ENCODE measurements around the gene DTNB. TPM values are rescaled to one million over a fixed set of nuclear protein-coding genes. Genes with fewer than 3 reads are reported as not detected.

The DTNB gene
- total RNA-seq, 2 experiments from 2014 or later, result 29.8 to 31.0 TPM

DNA sequence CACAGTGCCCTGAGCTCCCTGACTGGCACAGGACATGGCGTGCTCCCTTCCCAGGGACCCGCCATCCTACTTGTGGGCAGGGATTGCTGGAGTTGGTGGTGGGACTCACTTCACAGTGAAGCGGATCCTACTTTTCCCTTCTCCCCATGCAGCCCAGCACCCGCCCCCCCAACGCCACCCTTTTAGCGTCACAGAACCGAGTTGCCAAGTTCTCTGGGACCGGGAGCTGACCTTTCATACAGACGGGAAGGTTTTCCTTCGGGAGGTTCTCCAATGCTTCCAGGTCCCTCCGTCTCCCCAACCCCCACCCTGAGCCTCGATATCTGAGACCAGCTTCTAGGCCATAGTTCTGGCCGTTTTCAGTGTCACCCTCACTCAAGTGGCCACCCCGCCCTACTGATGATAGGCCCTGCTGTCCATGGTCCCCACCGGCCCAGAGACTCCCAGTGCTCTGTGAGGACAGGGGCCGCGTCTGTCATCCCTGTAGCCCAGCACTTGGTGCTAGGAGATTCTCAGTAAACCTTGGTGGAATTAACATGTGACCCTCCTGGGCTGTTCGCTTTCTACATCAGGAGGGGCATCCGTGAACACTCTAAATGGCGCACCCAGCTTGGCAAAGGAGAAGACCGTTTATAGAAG, 330.1 kb downstream of the DTNB start:
- POLR2A ChIA-PET, result no interaction called here

GRCh38 chr2:25342372-25343186, 330.8 kb downstream of the DTNB start:
- H3K9me3 Mint-ChIP-seq, result no peaks in the 10 kb centered on the region
- no peaks in the 10 kb centered on the region for H3K36me3 Mint-ChIP-seq (ENCODE audit: low read depth)
- H3K4me1 Mint-ChIP-seq, result peaks cover 33% of the 10 kb centered on the region
- ChIA-PET POLR2A (interaction anchor here (0.7 kb wide), 1 partner anchor 48 kb away, joined by 4 read pairs; no protein-coding TSS in a partner anchor), CTCF (interaction anchor here (0.9 to 2.4 kb wide), 12 partner anchors 11 to 177 kb away, joined by 3 to 13 read pairs (median 3); no protein-coding TSS in a partner anchor)
- H3K4me3 Mint-ChIP-seq, result peak overlapping the region; percentile 79
- peak overlapping the region; percentile 87 for H3K27ac Mint-ChIP-seq
- peak; percentile 82 for DNase-seq
- no peaks in the 10 kb centered on the region for H3K27me3 Mint-ChIP-seq

More for the DNA sequence above, 330.1 kb downstream of the DTNB start:
- CTCF ChIA-PET, result interaction anchor here (1.0 to 2.4 kb wide), 11 partner anchors 10 to 178 kb away, joined by 3 to 13 read pairs (median 4); no protein-coding TSS in a partner anchor
- H3K27ac Mint-ChIP-seq, result peak overlapping the region; percentile 74
- no peaks in the 10 kb centered on the region for H3K9me3 Mint-ChIP-seq
- no peaks in the 10 kb centered on the region for H3K36me3 Mint-ChIP-seq (ENCODE audit: low read depth)
- no peaks in the 10 kb centered on the region for H3K27me3 Mint-ChIP-seq
- no peak for DNase-seq
- H3K4me3 Mint-ChIP-seq, result peak overlapping the region; percentile 79
- H3K4me1 Mint-ChIP-seq, result peaks cover 26% of the 10 kb centered on the region

GRCh38 chr2:25341753-25342371, 331.5 kb downstream of the DTNB start, which contains the start of gene DNMT3A:
DNMT3A (minus strand) TSS chr2:25341925; CDS start chr2:25313984, 27,941 bp downstream.
- Mint-ChIP-seq H3K9me3 (no peaks in the 10 kb centered on the region), H3K27ac (peak within 1 kb of the TSS; percentile 87), H3K4me3 (peak within 1 kb of the TSS; percentile 79), H3K36me3 (ENCODE audit: low read depth) (no peaks in the 10 kb centered on the region), H3K4me1 (peaks cover 36% of the 10 kb centered on the region), H3K27me3 (no peaks in the 10 kb centered on the region)
- DNase-seq, result peak; percentile 64
- ChIA-PET CTCF (interaction anchor here (0.9 to 2.4 kb wide), 8 partner anchors 10 to 40 kb away, joined by 3 to 13 read pairs (median 6); no protein-coding TSS in a partner anchor), POLR2A (interaction anchor here (0.7 kb wide), 1 partner anchor 47 kb away, joined by 4 read pairs; no protein-coding TSS in a partner anchor)

- H3K36me3 Mint-ChIP-seq (ENCODE audit: low read depth), result no peaks in the 10 kb centered on the region
- H3K27ac Mint-ChIP-seq, result no peak overlapping the region
- H3K9me3 Mint-ChIP-seq, result no peaks in the 10 kb centered on the region
- no peaks in the 10 kb centered on the region for H3K27me3 Mint-ChIP-seq
- DNase-seq, result no peak
- peaks cover 43% of the 10 kb centered on the region for H3K4me1 Mint-ChIP-seq
- CTCF ChIA-PET, result interaction anchor here (1.9 kb wide), 1 partner anchor 11 kb away, joined by 4 read pairs; no protein-coding TSS in a partner anchor
- POLR2A ChIA-PET, result no interaction called here
- no peak overlapping the region for H3K4me3 Mint-ChIP-seq
Measured at GRCh38 chr2:25341011-25341727, 332.2 kb downstream of the DTNB start.

GRCh38 chr2:25340181-25340921, 333.0 kb downstream of the DTNB start:
- Mint-ChIP-seq H3K27ac (peak overlapping the region; percentile 60), H3K9me3 (no peaks in the 10 kb centered on the region), H3K27me3 (no peaks in the 10 kb centered on the region), H3K4me3 (peak overlapping the region; percentile 50), H3K4me1 (peaks cover 50% of the 10 kb centered on the region), H3K36me3 (ENCODE audit: low read depth) (peaks cover 2% of the 10 kb centered on the region)
- no peak for DNase-seq
- ChIA-PET CTCF (interaction anchor here (1.9 kb wide), 1 partner anchor 10 kb away, joined by 4 read pairs; no protein-coding TSS in a partner anchor), POLR2A (no interaction called here)

GRCh38 chr2:25339791-25340180, 333.6 kb downstream of the DTNB start:
- H3K4me1 Mint-ChIP-seq, result peaks cover 54% of the 10 kb centered on the region
- peak overlapping the region; percentile 64 for H3K27ac Mint-ChIP-seq
- H3K9me3 Mint-ChIP-seq, result no peaks in the 10 kb centered on the region
- peak overlapping the region; percentile 64 for H3K4me3 Mint-ChIP-seq
- CTCF ChIA-PET, result interaction anchor here (1.9 kb wide), 1 partner anchor 9 kb away, joined by 4 read pairs; no protein-coding TSS in a partner anchor
- peaks cover 4% of the 10 kb centered on the region for H3K36me3 Mint-ChIP-seq (ENCODE audit: low read depth)
- POLR2A ChIA-PET, result no interaction called here
- no peaks in the 10 kb centered on the region for H3K27me3 Mint-ChIP-seq
- no peak for DNase-seq

DNA sequence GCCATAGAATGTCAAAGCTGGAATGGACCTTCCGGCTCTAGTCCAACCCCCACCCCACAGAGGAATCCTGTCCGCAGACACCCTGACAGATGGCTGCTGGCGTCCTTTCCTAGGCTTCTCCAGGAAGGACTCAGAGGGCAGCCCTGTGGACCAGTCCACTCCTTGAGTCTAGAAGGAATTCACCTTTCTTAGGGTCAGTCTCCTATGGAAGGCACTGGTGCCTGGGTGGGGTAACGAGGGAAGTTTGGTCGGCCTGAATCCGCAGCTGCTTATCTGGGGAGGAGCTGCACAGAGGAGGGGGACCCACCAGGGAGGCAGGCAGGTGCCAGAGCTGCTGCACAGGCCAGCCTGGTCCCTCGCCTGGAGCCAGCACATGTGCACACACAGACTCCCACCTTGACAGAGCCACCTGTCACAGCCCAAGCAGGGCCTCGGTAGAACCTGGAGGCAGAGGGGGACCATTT, 334.1 kb downstream of the DTNB start:
- Mint-ChIP-seq H3K27me3 (no peaks in the 10 kb centered on the region), H3K9me3 (no peaks in the 10 kb centered on the region), H3K27ac (peak overlapping the region; percentile 64), H3K4me1 (peaks cover 59% of the 10 kb centered on the region), H3K36me3 (ENCODE audit: low read depth) (peaks cover 5% of the 10 kb centered on the region), H3K4me3 (peak overlapping the region; percentile 64)
- no peak for DNase-seq
- POLR2A ChIA-PET, result no interaction called here
- CTCF ChIA-PET, result interaction anchor here (1.9 kb wide), 1 partner anchor 9 kb away, joined by 4 read pairs; no protein-coding TSS in a partner anchor

GRCh38 chr2:25338401-25338800, 335.0 kb downstream of the DTNB start:
- CTCF ChIA-PET, result interaction anchor here (1.3 to 2.0 kb wide), 2 partner anchors 15 to 24 kb away, joined by 4 to 7 read pairs; no protein-coding TSS in a partner anchor
- POLR2A ChIA-PET, result no interaction called here
- no peak overlapping the region for H3K4me3 Mint-ChIP-seq
- peak overlapping the region; percentile 41 for H3K27ac Mint-ChIP-seq
- peaks cover 65% of the 10 kb centered on the region for H3K4me1 Mint-ChIP-seq
- H3K27me3 Mint-ChIP-seq, result no peaks in the 10 kb centered on the region
- H3K9me3 Mint-ChIP-seq, result no peaks in the 10 kb centered on the region
- DNase-seq, result no peak
- peaks cover 6% of the 10 kb centered on the region for H3K36me3 Mint-ChIP-seq (ENCODE audit: low read depth)

DNA sequence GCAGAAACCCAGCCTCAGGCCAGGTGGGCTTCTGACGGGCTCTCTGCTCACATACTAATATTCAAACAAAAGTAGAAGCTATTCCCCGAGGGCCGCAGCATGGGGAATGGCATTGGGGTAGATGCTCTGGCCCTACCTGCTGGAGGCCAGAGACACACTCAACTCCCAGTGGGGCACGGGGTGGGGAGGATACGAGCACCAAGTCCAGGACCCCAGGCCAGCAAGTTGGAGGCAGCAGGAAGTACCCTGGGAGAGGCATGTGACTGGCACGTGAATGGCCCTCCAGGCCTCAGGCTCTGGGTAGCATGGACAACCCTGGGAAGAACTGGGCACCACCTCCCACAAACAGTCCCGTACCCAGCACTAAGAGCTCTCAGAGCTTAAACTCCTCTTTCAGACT, 335.5 kb downstream of the DTNB start:
- Mint-ChIP-seq H3K27me3 (no peaks in the 10 kb centered on the region), H3K4me3 (no peak overlapping the region), H3K9me3 (no peaks in the 10 kb centered on the region), H3K36me3 (ENCODE audit: low read depth) (peaks cover 6% of the 10 kb centered on the region), H3K4me1 (peaks cover 68% of the 10 kb centered on the region), H3K27ac (peak overlapping the region; percentile 89)
- DNase-seq, result no peak
- POLR2A ChIA-PET, result interaction anchor here (1.0 kb wide), 1 partner anchor 24 kb away, joined by 4 read pairs; no protein-coding TSS in a partner anchor
- CTCF ChIA-PET, result interaction anchor here (1.2 to 2.0 kb wide), 3 partner anchors 14 to 223 kb away, joined by 3 to 7 read pairs (median 4); no protein-coding TSS in a partner anchor

GRCh38 chr2:25337276-25337675, 336.1 kb downstream of the DTNB start:
- no peaks in the 10 kb centered on the region for H3K9me3 Mint-ChIP-seq
- no peak overlapping the region for H3K4me3 Mint-ChIP-seq
- H3K36me3 Mint-ChIP-seq (ENCODE audit: low read depth), result peaks cover 7% of the 10 kb centered on the region
- POLR2A ChIA-PET, result interaction anchor here (0.6 to 1.0 kb wide), 3 partner anchors 25 to 633 kb away, joined by 4 to 9 read pairs (median 4); no protein-coding TSS in a partner anchor
- peaks cover 68% of the 10 kb centered on the region for H3K4me1 Mint-ChIP-seq
- CTCF ChIA-PET, result interaction anchor here (0.7 to 2.0 kb wide), 4 partner anchors 13 to 223 kb away, joined by 3 to 7 read pairs (median 4); no protein-coding TSS in a partner anchor
- peak overlapping the region; percentile 89 for H3K27ac Mint-ChIP-seq
- H3K27me3 Mint-ChIP-seq, result no peaks in the 10 kb centered on the region
- no peak for DNase-seq

- H3K27ac Mint-ChIP-seq, result no peak overlapping the region
- H3K4me1 Mint-ChIP-seq, result peaks cover 75% of the 10 kb centered on the region
- ChIA-PET CTCF (interaction anchor here (0.6 to 1.8 kb wide), 4 partner anchors 10 to 59 kb away, joined by 3 to 9 read pairs (median 3); no protein-coding TSS in a partner anchor), POLR2A (no interaction called here)
- H3K36me3 Mint-ChIP-seq (ENCODE audit: low read depth), result peaks cover 7% of the 10 kb centered on the region
- H3K27me3 Mint-ChIP-seq, result no peaks in the 10 kb centered on the region
- H3K9me3 Mint-ChIP-seq, result no peaks in the 10 kb centered on the region
- H3K4me3 Mint-ChIP-seq, result no peak overlapping the region
- DNase-seq, result no peak
Measured at GRCh38 chr2:25336383-25336841, 337.0 kb downstream of the DTNB start.
